Epithelial cell of esophagus (primary cell): ENCODE results near the gene MTUS2.

Experiments used
- DNase-seq: peaks from one replicate; pipeline ENCODE4 v3.0.0; 2010; ENCODE audit warnings: low read depth
- H3K4me3 ChIP-seq: 2 replicates; pipeline ENCODE4 v1.5.1; 2011; ENCODE audit warnings: mild to moderate bottlenecking, low read length, control low read depth
- TF ChIP-seq, protein P1 (sequence below): IDR thresholded peaks from 2 replicates; pipeline ENCODE4 v1.5.1; 2011; ENCODE audit warnings: low read depth, mild to moderate bottlenecking, low read length, control low read depth, inconsistent platforms; ENCODE audit not compliant: insufficient read depth; ENCODE audit errors: missing control alignments

Gene MTUS2

DNA sequence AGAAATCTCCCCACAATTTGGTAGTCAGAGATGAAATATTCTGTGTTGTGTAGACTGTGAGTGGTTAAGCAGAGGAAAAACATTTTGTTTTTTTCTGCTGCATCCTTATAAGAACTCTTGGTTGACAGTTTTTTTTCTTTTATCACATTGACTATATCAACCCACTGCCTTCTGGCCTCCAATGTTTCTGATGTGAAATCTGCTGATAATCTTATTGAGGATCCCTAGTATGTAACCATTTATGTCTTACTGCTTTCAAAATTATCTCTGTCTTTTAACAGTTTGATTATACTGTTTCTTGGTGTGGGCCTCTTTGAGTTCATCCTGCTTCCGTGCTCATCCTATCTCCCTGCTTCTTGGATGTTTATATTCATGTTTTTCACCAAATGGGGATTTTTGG, 316.9 kb downstream of the MTUS2 start:
- TF ChIP-seq, protein P1, sequence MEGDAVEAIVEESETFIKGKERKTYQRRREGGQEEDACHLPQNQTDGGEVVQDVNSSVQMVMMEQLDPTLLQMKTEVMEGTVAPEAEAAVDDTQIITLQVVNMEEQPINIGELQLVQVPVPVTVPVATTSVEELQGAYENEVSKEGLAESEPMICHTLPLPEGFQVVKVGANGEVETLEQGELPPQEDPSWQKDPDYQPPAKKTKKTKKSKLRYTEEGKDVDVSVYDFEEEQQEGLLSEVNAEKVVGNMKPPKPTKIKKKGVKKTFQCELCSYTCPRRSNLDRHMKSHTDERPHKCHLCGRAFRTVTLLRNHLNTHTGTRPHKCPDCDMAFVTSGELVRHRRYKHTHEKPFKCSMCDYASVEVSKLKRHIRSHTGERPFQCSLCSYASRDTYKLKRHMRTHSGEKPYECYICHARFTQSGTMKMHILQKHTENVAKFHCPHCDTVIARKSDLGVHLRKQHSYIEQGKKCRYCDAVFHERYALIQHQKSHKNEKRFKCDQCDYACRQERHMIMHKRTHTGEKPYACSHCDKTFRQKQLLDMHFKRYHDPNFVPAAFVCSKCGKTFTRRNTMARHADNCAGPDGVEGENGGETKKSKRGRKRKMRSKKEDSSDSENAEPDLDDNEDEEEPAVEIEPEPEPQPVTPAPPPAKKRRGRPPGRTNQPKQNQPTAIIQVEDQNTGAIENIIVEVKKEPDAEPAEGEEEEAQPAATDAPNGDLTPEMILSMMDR = no peak
- no peak for DNase-seq

DNA sequence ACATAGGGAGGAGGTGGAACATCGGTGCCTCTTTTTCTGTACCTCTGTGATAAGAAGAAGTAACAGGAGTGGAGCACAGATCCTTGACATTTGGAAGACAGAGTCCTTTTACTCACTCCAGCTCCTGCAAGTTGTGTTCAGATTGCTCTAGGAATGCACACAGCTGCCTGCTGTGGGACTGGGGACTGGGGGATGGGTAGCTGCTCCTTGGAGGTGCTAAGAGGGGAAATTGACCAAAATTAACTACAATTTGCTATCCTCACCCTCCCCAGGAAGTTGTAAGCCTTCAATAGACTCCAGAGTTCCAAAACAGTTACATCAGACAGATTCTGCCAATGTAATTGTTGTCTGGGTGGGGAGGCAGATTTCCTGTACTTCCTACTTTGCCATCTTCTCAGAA, 317.9 kb downstream of the MTUS2 start:
- TF ChIP-seq, protein P1 = no peak
- DNase-seq = no peak
- no peak overlapping the region for H3K4me3 ChIP-seq

More for the DNA sequence above, 316.9 kb downstream of the MTUS2 start:
- no peak overlapping the region for H3K4me3 ChIP-seq

DNA sequence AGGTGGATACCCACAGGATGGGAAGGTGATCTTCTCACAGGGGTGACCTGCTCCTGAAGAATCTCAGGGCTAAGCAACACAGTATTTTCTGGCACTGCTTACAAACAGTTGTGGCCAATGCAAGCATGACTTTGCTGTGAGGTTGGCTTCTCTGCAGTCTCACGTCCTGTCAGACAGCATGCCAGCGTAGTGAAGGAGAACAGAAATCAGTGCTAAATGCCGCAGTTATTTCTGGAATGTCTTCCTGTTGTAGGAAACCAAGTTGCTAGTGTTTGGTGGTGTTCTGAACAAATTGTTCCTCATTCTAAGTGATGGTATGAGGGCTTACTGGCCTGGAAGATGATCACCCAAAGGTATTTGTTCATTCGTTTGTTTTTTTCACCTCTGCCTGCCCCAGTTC, 320.1 kb downstream of the MTUS2 start:
- H3K4me3 ChIP-seq = no peak overlapping the region
- no peak for DNase-seq
- TF ChIP-seq, protein P1 = no peak

DNA sequence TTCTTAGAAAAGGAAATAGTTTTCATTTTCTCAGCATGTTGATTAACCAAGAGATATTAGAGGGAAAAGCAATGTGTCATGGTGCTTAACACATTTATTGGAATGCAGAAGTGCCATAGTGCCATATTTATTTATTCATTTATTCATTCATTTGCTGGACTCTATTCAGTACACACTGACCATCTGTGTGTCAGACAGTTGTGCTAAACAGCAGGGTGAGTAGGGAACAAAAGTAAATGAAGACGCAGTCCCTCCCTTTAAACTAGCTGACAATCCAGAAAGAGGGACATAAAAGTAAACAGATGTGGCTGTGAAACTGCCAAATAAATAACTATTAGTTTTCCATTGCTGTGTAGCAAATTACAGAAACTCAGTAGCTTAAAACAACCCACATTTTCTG, 323.7 kb downstream of the MTUS2 start:
- H3K4me3 ChIP-seq = no peak overlapping the region
- TF ChIP-seq, protein P1 = no peak
- no peak for DNase-seq

DNA sequence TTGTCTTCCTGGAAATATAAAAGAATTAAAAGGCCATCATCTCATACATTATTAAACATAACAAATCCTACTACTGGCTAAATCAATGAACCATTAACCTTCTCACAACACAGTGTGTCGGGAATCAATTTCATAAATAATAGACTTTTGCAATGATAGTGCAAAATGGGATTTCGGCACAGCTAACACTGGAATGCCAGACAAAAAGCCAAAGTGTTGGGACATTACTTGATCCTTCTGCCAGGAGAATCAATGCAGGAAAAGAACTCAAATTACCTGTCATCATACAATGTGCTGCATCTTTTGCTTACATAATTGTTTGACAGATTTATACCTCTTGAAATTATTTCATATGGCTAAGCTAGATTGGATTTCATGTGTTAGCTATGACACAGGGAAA, 334.3 kb downstream of the MTUS2 start:
- no peak overlapping the region for H3K4me3 ChIP-seq
- TF ChIP-seq, protein P1 = no peak
- DNase-seq = no peak

DNA sequence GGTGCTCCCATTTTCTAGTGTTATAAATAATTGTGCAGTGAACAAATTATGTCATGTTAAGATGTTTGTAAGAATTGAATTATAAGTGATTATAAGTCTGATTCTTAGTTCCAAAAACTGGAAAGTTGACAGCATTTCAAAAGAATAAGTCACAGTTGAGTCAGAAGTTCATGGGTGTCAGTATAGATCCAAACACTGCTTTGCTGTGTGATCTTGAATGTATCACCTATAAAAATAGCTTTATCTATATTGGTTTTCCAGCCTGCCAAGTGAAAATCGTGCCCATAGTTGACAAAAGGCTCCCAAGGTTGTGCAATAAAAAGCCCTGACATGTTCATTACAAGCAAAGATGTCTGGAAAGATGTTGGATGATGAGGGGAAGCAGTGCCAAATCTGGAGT, 336.0 kb downstream of the MTUS2 start:
- no peak for DNase-seq
- TF ChIP-seq, protein P1 = no peak
- no peak overlapping the region for H3K4me3 ChIP-seq

DNA sequence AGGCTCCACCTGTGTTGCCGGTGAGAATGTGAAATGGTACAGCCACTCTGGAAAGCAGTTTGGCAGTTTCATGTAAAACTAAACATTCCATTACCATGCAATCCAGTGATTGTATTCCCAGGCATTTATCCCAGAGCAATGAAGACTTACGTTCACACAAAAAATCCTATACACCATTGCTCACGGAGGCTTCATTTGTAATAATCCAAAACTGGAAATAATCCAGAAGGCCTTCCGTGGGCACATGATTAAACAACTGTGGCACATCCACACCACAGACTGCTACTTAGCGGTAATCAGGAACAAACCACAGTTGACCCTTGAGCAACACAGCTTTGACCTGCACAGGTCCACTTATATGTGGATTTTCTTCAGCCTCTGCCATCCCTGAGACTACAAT, 339.7 kb downstream of the MTUS2 start:
- DNase-seq = no peak
- no peak overlapping the region for H3K4me3 ChIP-seq
- TF ChIP-seq, protein P1 = no peak
